HepG2 (cell line): ENCODE measurements around the gene SEMA3E. TPM values are rescaled to one million over a fixed set of nuclear protein-coding genes. Genes with fewer than 3 reads are reported as not detected.

Experiments
- ATAC-seq: fragments of 200-7000 bp; cut with Tn5 transposase; 3 replicates; pipeline ENCODE4 v1.9.1; 2020; ENCODE audit warnings: mild to moderate bottlenecking, moderate library complexity
- BruUV-seq: library from RNA; stranded (reverse); fragments of 400-500 nt; replicated peaks from 2 replicates; lab custom pipeline; 2021; lab: Mats Ljungman, UMichigan
- CTCF ChIA-PET: fragments of 300-600 bp; formaldehyde crosslinking; extraction: SDS; loops from one replicate; lab custom pipeline; 2021; ENCODE audit warnings: low total read pairs, inconsistent platforms, low intra/inter-chr PET ratio; lab: Yijun Ruan, JAX
- POLR2A ChIA-PET: fragments of 350-600 bp; sonication (Branson Sonifier 250); formaldehyde crosslinking; loops from one replicate; lab custom pipeline; 2020; ENCODE audit warnings: antibody characterized with exemption, inconsistent platforms; lab: Yijun Ruan, JAX
- DNase-seq: peaks from one replicate; pipeline ENCODE4 v3.0.0-alpha.2; 2015; ENCODE audit warnings: low spot score
- FAIRE-seq: peaks from 3 replicates; lab custom pipeline; 2011; peaks lifted over from hg19 to GRCh38; lab: Jason Lieb, UNC
- H2AFZ ChIP-seq: one replicate; pipeline ENCODE4 v1.6.1; 2011; ENCODE audit warnings: low read length, inconsistent platforms
- H3K27ac ChIP-seq: fragments of 300-600 bp; 3 replicates; pipeline ENCODE4 v1.8.0; 2011; ENCODE audit warnings: mixed run types, mild to moderate bottlenecking, mixed read lengths, low read length, inconsistent platforms; ENCODE audit not compliant: insufficient read depth; ENCODE audit errors: extremely low read length
- H3K27me3 ChIP-seq, 2 experiments: fragments of 200-600 bp in 1 of 2; 2 replicates in 1 of 2; 3 replicates in 1 of 2; pipeline versions ENCODE4 v1.6.0 to v1.8.0; 2011; ENCODE audit warnings: low read length in 2 of 2, mild to moderate bottlenecking in 2 of 2, moderate library complexity in 2 of 2, inconsistent platforms in 1 of 2; ENCODE audit not compliant: insufficient read depth in 2 of 2, control insufficient read depth in 1 of 2
- H3K36me3 ChIP-seq, 2 experiments: fragments of 200-600 bp in 1 of 2; replicated peaks in 1 of 2; 2 replicates in 1 of 2; 3 replicates in 1 of 2; pipeline versions ENCODE4 v1.5.1 to v1.8.0; 2011; ENCODE audit warnings: low read length in 2 of 2, inconsistent platforms in 1 of 2; ENCODE audit not compliant: insufficient read depth in 2 of 2, control insufficient read depth in 1 of 2
- H3K4me1 ChIP-seq: 2 replicates; pipeline ENCODE4 v1.5.1; 2012; ENCODE audit warnings: low read length, inconsistent platforms; ENCODE audit not compliant: insufficient read depth
- H3K4me2 ChIP-seq: 2 replicates; pipeline ENCODE4 v1.6.0; 2011; ENCODE audit warnings: low read depth, low read length, inconsistent platforms
- H3K4me3 ChIP-seq, 3 experiments: fragments of 200-600 bp in 1 of 3; sonication (generic), shearing (Covaris generic) in 1 of 3; replicated peaks in 1 of 3; 2 replicates each; pipeline ENCODE4 v1.5.1; 2011 to 2016; ENCODE audit warnings: low read length in 3 of 3, inconsistent platforms in 2 of 3, low read depth in 2 of 3, mild to moderate bottlenecking in 2 of 3, control low read depth in 1 of 3, mixed read lengths in 1 of 3; ENCODE audit not compliant: insufficient read depth in 1 of 3
- H3K79me2 ChIP-seq: one replicate; pipeline ENCODE4 v1.6.1; 2011; ENCODE audit warnings: low read length, inconsistent platforms; ENCODE audit not compliant: insufficient read depth
- H3K9ac ChIP-seq: 2 replicates; pipeline ENCODE4 v1.6.0; 2011; ENCODE audit warnings: mild to moderate bottlenecking, low read depth, low read length, inconsistent platforms; ENCODE audit not compliant: insufficient read depth
- H3K9me3 ChIP-seq: 2 replicates; pipeline ENCODE4 v1.5.1; 2012; ENCODE audit warnings: mild to moderate bottlenecking, low read length
- H4K20me1 ChIP-seq: 2 replicates; pipeline ENCODE4 v1.6.0; 2011; ENCODE audit warnings: inconsistent platforms, mild to moderate bottlenecking, low read length, moderate library complexity; ENCODE audit not compliant: insufficient read depth
- DBP ChIP-seq: sonication (generic); formaldehyde crosslinking; IDR thresholded peaks from 2 replicates; pipeline ENCODE4 v1.4.0; 2020; ENCODE audit warnings: missing genetic modification reagents; ENCODE audit errors: not compliant biosample characterization
- FOXC1 ChIP-seq: sonication (generic); formaldehyde crosslinking; IDR thresholded peaks from 2 replicates; pipeline ENCODE4 v1.8.0; 2022; ENCODE audit warnings: mild to moderate bottlenecking, missing genetic modification reagents, borderline replicate concordance
- HDAC2 ChIP-seq: sonication (generic); formaldehyde crosslinking; IDR thresholded peaks from 2 replicates; pipeline ENCODE4 v1.4.0; 2020; ENCODE audit warnings: missing genetic modification reagents
- NFE2 ChIP-seq: sonication (generic); formaldehyde crosslinking; IDR thresholded peaks from 2 replicates; pipeline ENCODE4 v1.4.0; 2020; ENCODE audit warnings: missing genetic modification reagents
- NPAS2 ChIP-seq: sonication (generic); formaldehyde crosslinking; IDR thresholded peaks from 2 replicates; pipeline ENCODE4 v1.8.0; 2022; ENCODE audit warnings: mild to moderate bottlenecking, missing genetic modification reagents, borderline replicate concordance
- RELA ChIP-seq: sonication (generic); formaldehyde crosslinking; IDR thresholded peaks from 2 replicates; pipeline ENCODE4 v1.4.0; 2020; ENCODE audit warnings: missing genetic modification reagents
- TBL1XR1 ChIP-seq: fragments of 150-350 bp; IDR thresholded peaks from 2 replicates; pipeline ENCODE4 v1.6.1; 2014; ENCODE audit warnings: borderline replicate concordance, low read length; ENCODE audit not compliant: partially characterized antibody
- TCF7L2 ChIP-seq: IDR thresholded peaks from 2 replicates; pipeline ENCODE4 v1.6.1; 2011; ENCODE audit warnings: mild to moderate bottlenecking, low read depth, low read length, moderate library complexity
- ZBTB2 ChIP-seq: sonication (generic); formaldehyde crosslinking; IDR thresholded peaks from 2 replicates; pipeline ENCODE4 v1.8.0; 2022; ENCODE audit warnings: low read depth, missing genetic modification reagents
- ZBTB38 ChIP-seq: sonication (generic); formaldehyde crosslinking; IDR thresholded peaks from 2 replicates; pipeline ENCODE4 v1.5.1; 2020; ENCODE audit warnings: mild to moderate bottlenecking, missing genetic modification reagents
- ZMAT3 ChIP-seq: sonication (generic); formaldehyde crosslinking; conservative IDR thresholded peaks from 2 replicates; pipeline ENCODE4 v1.7.0; 2021; ENCODE audit warnings: missing genetic modification reagents
- ZNF652 ChIP-seq: IDR thresholded peaks from 2 replicates; pipeline ENCODE4 v1.6.1; 2016; ENCODE audit warnings: low read depth, borderline replicate concordance
- ZSCAN25 ChIP-seq: sonication (generic); formaldehyde crosslinking; IDR thresholded peaks from 2 replicates; pipeline ENCODE4 v1.8.0; 2022; ENCODE audit warnings: mild to moderate bottlenecking, missing genetic modification reagents
- WGBS: methylation state at CpG from one replicate; pipeline ENCODE4 v1.1.6; 2017; ENCODE audit warnings: low lambda C conversion rate; 5-methylcytosine and 5-hydroxymethylcytosine counted together
- in situ Hi-C: cut with HindIII; loops from 2 replicates; pipeline ENCODE4 v1.10.0; 2017; ENCODE audit warnings: low pct_unique_long_range_greater_than_20kb; ENCODE audit not compliant: extremely low pct_ligation_motif_present
- intact Hi-C: fragments of 100-400 bp; cut with micrococcal nuclease; formaldehyde crosslinking; loops from one replicate; pipeline ENCODE4 v1.10.0; 2022; ENCODE audit not compliant: unreplicated experiment
- polyA plus RNA-seq, 8 experiments: library from polyadenylated mRNA; depleted of rRNA in 3 of 8; stranded (reverse) in 7 of 8; unstranded in 1 of 8; fragments of >200 nt; fragmentation: Illumina TruSeq in 4 of 8; extraction: Trizol in 4 of 8; gene quantifications; 2 replicates each; pipeline versions ENCODE4 v1.2.1 to v1.2.3, GENCODE V29; 2011 to 2016; ENCODE audit warnings: low read depth in 4 of 8, missing spikeins in 1 of 8, mixed read lengths in 1 of 8; ENCODE audit not compliant: insufficient read depth in 1 of 8
- total RNA-seq, 5 experiments: library from RNA; depleted of rRNA; stranded (reverse); fragments of >200 nt; fragmentation: Illumina TruSeq; extraction: Trizol; gene quantifications; 2 replicates each; pipeline ENCODE4 v1.2.3, GENCODE V29; 2016; ENCODE audit warnings: low read depth in 1 of 5

Gene SEMA3E
- total and polyA plus RNA-seq, 2 of the 13 experiments (the other 11 are each of a cell fraction or from before 2014, with no cell fraction given): not detected

- Histone ChIP-seq H3K9me3 (no peaks in the 10 kb centered on the region), H2AFZ (no peak overlapping the region), H3K4me3 (no peak overlapping the region), H3K4me2 (no peak overlapping the region), H3K27me3 (no peaks in the 10 kb centered on the region), H3K79me2 (no peaks in the 10 kb centered on the region), H3K9ac (no peak overlapping the region), H3K4me1 (no peaks in the 10 kb centered on the region), H4K20me1 (no peaks in the 10 kb centered on the region), H3K36me3 (no peaks in the 10 kb centered on the region), H3K27ac (no peak overlapping the region)
- ATAC-seq (no peak), DNase-seq (no peak), FAIRE-seq (no peak)
- POLR2A ChIA-PET: no interaction called here
- no TSS peak for BruUV-seq
- CTCF ChIA-PET: no interaction called here
- TF ChIP-seq ZBTB2 (CRISPR knock-in tag) (no peak), DBP (CRISPR knock-in tag) (no peak), TBL1XR1 (no peak), ZSCAN25 (CRISPR knock-in tag) (no peak), FOXC1 (CRISPR knock-in tag) (no peak), NFE2 (no peak), ZBTB38 (CRISPR knock-in tag) (no peak), NPAS2 (CRISPR knock-in tag) (no peak), HDAC2 (CRISPR knock-in tag) (no peak), ZMAT3 (no peak), RELA (CRISPR knock-in tag) (no peak), TCF7L2 (no peak), ZNF652 (CRISPR knock-in tag) (no peak)
- in situ Hi-C loops (no loop called here), intact Hi-C loops (no loop called here)
- WGBS: 0% methylated on average over 1 of the region's 1 CpG
Measured at GRCh38 chr7:83574616-83575015, 74.3 kb downstream of the SEMA3E start.
